SK-N-SH (cell line): ENCODE data around the gene GAS2L1. TPM values are rescaled to one million over a fixed set of nuclear protein-coding genes. Genes with fewer than 3 reads are reported as not detected.

Experiments
- CTCF ChIA-PET: fragments of 300-600, 350-600 bp; formaldehyde crosslinking; extraction: SDS; loops from one replicate; lab custom pipeline; 2021; lab: Yijun Ruan, JAX
- POLR2A ChIA-PET: fragments of 350-600 bp; sonication (Branson Sonifier 250); formaldehyde crosslinking; extraction: SDS; loops from one replicate; lab custom pipeline; 2020; ENCODE audit warnings: antibody characterized with exemption, inconsistent platforms; lab: Yijun Ruan, JAX
- DNase-seq: peaks from one replicate; pipeline ENCODE4 v3.0.0; 2012
- H2AFZ ChIP-seq: fragments of 200-600 bp; sonication (generic); 2 replicates; pipeline ENCODE4 v1.8.1; 2016; ENCODE audit warnings: antibody characterized with exemption, mild to moderate bottlenecking, low read depth
- H3F3A ChIP-seq: fragments of 200-600 bp; sonication (generic); replicated peaks from 2 replicates; pipeline ENCODE3; 2016; ENCODE audit warnings: antibody characterized with exemption, mild to moderate bottlenecking; ENCODE audit not compliant: insufficient read depth
- H3K27ac ChIP-seq, 2 experiments: fragments of 200-500 bp in 1 of 2; fragments of 200-600 bp in 1 of 2; sonication (Bioruptor generic) in 1 of 2; sonication (generic), shearing (Covaris generic) in 1 of 2; 2 replicates each; pipeline versions ENCODE4 v1.5.1 to v1.6.1; 2014 to 2016; ENCODE audit warnings: low read depth in 2 of 2, inconsistent platforms in 1 of 2, low read length in 1 of 2, mild to moderate bottlenecking in 1 of 2, mixed read lengths in 1 of 2
- H3K27me3 ChIP-seq: fragments of 200-600 bp; sonication (generic), shearing (Covaris generic); 2 replicates; pipeline ENCODE4 v1.6.1; 2016; ENCODE audit warnings: mixed run types; ENCODE audit not compliant: insufficient read depth
- H3K36me3 ChIP-seq, 2 experiments: fragments of 200-500 bp in 1 of 2; fragments of 200-600 bp in 1 of 2; sonication (Bioruptor generic) in 1 of 2; sonication (generic) in 1 of 2; replicated peaks in 1 of 2; 2 replicates each; pipeline versions ENCODE3 to v1.5.1; 2014 to 2016; ENCODE audit warnings: low read length in 1 of 2, mild to moderate bottlenecking in 1 of 2; ENCODE audit not compliant: insufficient read depth in 2 of 2, control insufficient read depth in 1 of 2
- H3K4me1 ChIP-seq, 2 experiments: fragments of 200-500 bp in 1 of 2; fragments of 200-600 bp in 1 of 2; sonication (Bioruptor generic) in 1 of 2; sonication (generic), shearing (Covaris generic) in 1 of 2; 2 replicates each; pipeline versions ENCODE4 v1.5.1 to v1.6.1; 2014 to 2016; ENCODE audit warnings: low read depth in 1 of 2, low read length in 1 of 2, mixed run types in 1 of 2; ENCODE audit not compliant: insufficient read depth in 2 of 2, control insufficient read depth in 1 of 2
- H3K4me2 ChIP-seq: fragments of 200-600 bp; sonication (generic), shearing (Covaris generic); 2 replicates; pipeline ENCODE4 v1.6.1; 2017; ENCODE audit warnings: mixed run types
- H3K4me3 ChIP-seq, 2 experiments: fragments of 200-500 bp in 1 of 2; fragments of 200-600 bp in 1 of 2; sonication (Bioruptor generic) in 1 of 2; sonication (generic), shearing (Covaris generic) in 1 of 2; 2 replicates each; pipeline versions ENCODE4 v1.5.1 to v1.8.1; 2014 to 2016; ENCODE audit warnings: low read depth in 2 of 2, inconsistent platforms in 1 of 2, low read length in 1 of 2, mild to moderate bottlenecking in 1 of 2, mixed read lengths in 1 of 2, moderate library complexity in 1 of 2
- H3K79me2 ChIP-seq: fragments of 200-600 bp; sonication (generic); 2 replicates; pipeline ENCODE4 v1.8.1; 2017; ENCODE audit warnings: mild to moderate bottlenecking; ENCODE audit not compliant: insufficient read depth
- H3K9ac ChIP-seq: fragments of 200-600 bp; sonication (generic); 2 replicates; pipeline ENCODE4 v1.6.1; 2017; ENCODE audit warnings: mixed run types
- H3K9me2 ChIP-seq: fragments of 200-600 bp; sonication (generic); 2 replicates; pipeline ENCODE4 v1.6.1; 2017; ENCODE audit warnings: mixed run types
- H3K9me3 ChIP-seq: fragments of 200-600 bp; sonication (generic); 2 replicates; pipeline ENCODE4 v1.6.1; 2017; ENCODE audit warnings: mixed run types, mild to moderate bottlenecking, moderate library complexity
- H4K20me1 ChIP-seq: fragments of 200-600 bp; sonication (generic); 2 replicates; pipeline ENCODE4 v1.6.1; 2017; ENCODE audit warnings: mild to moderate bottlenecking, mixed run types; ENCODE audit not compliant: insufficient read depth
- EP300 ChIP-seq, 2 experiments: IDR thresholded peaks; 2 replicates each; pipeline versions ENCODE4 v1.4.0 to v1.6.1; 2012; ENCODE audit warnings: borderline replicate concordance in 1 of 2, low read depth in 1 of 2, low read length in 1 of 2
- FOSL2 ChIP-seq: IDR thresholded peaks from 2 replicates; pipeline ENCODE4 v1.4.0; 2012; ENCODE audit warnings: low read depth, mild to moderate bottlenecking, moderate library complexity, borderline replicate concordance
- FOXM1 ChIP-seq: IDR thresholded peaks from 2 replicates; pipeline ENCODE4 v1.4.0; 2012; ENCODE audit warnings: low read depth, mild to moderate bottlenecking
- JUND ChIP-seq: IDR thresholded peaks from 2 replicates; pipeline ENCODE4 v1.4.0; 2012
- MEF2A ChIP-seq: IDR thresholded peaks from 2 replicates; pipeline ENCODE4 v1.4.0; 2012; ENCODE audit warnings: low read depth, borderline replicate concordance
- NFIC ChIP-seq: IDR thresholded peaks from 2 replicates; pipeline ENCODE4 v1.4.0; 2012; ENCODE audit warnings: borderline replicate concordance
- POLR2AphosphoS5 ChIP-seq: IDR thresholded peaks from 2 replicates; pipeline ENCODE4 v1.6.1; 2012; ENCODE audit warnings: low read depth, low read length
- RCOR1 ChIP-seq: fragments of 150-350 bp; IDR thresholded peaks from 2 replicates; pipeline ENCODE4 v1.6.1; 2017; ENCODE audit warnings: antibody characterized with exemption, low read length
- RXRA ChIP-seq: IDR thresholded peaks from 2 replicates; pipeline ENCODE4 v1.4.0; 2012; ENCODE audit warnings: low read depth, mild to moderate bottlenecking, borderline replicate concordance
- SIN3A ChIP-seq: IDR thresholded peaks from 2 replicates; pipeline ENCODE4 v1.6.1; 2012; ENCODE audit warnings: low read depth, mild to moderate bottlenecking, low read length, moderate library complexity, borderline replicate concordance
- TEAD4 ChIP-seq: IDR thresholded peaks from 2 replicates; pipeline ENCODE4 v1.4.0; 2012; ENCODE audit warnings: mild to moderate bottlenecking, borderline replicate concordance; ENCODE audit not compliant: insufficient read depth
- YY1 ChIP-seq: IDR thresholded peaks from 2 replicates; pipeline ENCODE4 v1.4.0; 2012; ENCODE audit warnings: low read depth, mild to moderate bottlenecking
- WGBS: methylation state at CpG from one replicate; pipeline ENCODE4 v1.1.6; 2017; ENCODE audit warnings: low lambda C conversion rate; 5-methylcytosine and 5-hydroxymethylcytosine counted together
- polyA plus RNA-seq, 3 experiments: library from polyadenylated mRNA; depleted of rRNA; stranded (reverse); fragments of >200 nt; gene quantifications; 2 replicates each; pipeline ENCODE4 v1.2.3, GENCODE V29; 2012
- TF ChIP-seq, protein P1 (sequence below): IDR thresholded peaks from 2 replicates; pipeline ENCODE4 v1.6.1; 2012; ENCODE audit warnings: mild to moderate bottlenecking, low read depth, low read length, moderate library complexity
- TF ChIP-seq, protein P2 (sequence below): fragments of 200-600 bp; sonication (generic); IDR thresholded peaks from 2 replicates; pipeline ENCODE4 v1.6.1; 2017; ENCODE audit warnings: antibody characterized with exemption, mild to moderate bottlenecking, moderate library complexity
- TF ChIP-seq, protein P3 (sequence below): IDR thresholded peaks from 2 replicates; pipeline ENCODE4 v1.4.0; 2012; ENCODE audit warnings: low read depth, borderline replicate concordance

Gene GAS2L1
- polyA plus RNA-seq, 1 of the 3 experiments (the other 2 are of a cell fraction), result 21.8 TPM

DNA sequence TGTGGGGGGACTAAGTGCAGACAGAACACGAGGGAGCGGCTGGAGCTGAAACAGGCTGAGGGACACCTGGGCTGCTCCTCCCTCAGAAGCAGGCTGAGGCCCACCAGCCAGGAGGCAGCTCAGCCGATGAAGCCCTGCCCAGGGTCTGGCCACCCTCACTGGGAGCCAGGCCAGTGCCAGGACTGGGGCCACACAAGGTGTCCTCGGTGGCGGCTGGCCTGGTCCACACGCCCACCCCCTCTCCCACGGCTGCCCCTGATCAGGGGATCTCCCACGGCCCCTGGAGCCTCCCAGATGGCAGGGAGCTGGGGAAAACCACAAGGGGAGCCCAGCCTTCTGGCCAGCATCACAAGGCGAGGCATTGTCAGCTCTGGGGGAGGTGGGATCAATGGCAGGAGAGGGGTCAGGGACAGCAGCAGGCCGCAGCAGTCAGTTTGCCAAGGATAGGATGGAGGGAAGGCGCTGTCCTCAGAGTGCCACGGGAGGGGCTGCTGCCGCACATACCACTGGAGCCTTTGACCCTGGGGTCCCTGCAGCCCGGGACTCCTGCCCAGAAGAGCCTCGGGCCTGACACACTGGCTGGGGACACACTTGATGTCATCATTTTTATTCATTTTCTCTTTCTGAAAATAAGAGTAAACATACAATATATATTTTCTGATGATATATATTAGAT, 20.8 kb downstream of the GAS2L1 start:
- H3K27me3 ChIP-seq, result no peaks in the 10 kb centered on the region
- no peaks in the 10 kb centered on the region for H3K9me2 ChIP-seq
- no peaks in the 10 kb centered on the region for H3F3A ChIP-seq
- peaks cover 0 to 44% of the 10 kb centered on the region in 2 experiments for H3K36me3 ChIP-seq
- no peaks in the 10 kb centered on the region for H3K9me3 ChIP-seq
- DNase-seq, result no peak
- no peaks in the 10 kb centered on the region for H4K20me1 ChIP-seq
- H3K4me1 ChIP-seq, result peaks cover 0 to 14% of the 10 kb centered on the region in 2 experiments; a peak in 1 of 4 replicates
- no peak overlapping the region for H3K4me3 ChIP-seq
- no peak overlapping the region for H3K9ac ChIP-seq
- TF ChIP-seq JUND (no peak), EP300 (IDR thresholded peaks at IDR 0.05; ENCODE audit: borderline replicate concordance in 1 of 2, low read depth in 1 of 2, low read length in 1 of 2) (no peak), TEAD4 (no peak), MEF2A (no peak), NFIC (no peak), RCOR1 (no peak), POLR2AphosphoS5 (no peak)
- TF ChIP-seq, protein P1, sequence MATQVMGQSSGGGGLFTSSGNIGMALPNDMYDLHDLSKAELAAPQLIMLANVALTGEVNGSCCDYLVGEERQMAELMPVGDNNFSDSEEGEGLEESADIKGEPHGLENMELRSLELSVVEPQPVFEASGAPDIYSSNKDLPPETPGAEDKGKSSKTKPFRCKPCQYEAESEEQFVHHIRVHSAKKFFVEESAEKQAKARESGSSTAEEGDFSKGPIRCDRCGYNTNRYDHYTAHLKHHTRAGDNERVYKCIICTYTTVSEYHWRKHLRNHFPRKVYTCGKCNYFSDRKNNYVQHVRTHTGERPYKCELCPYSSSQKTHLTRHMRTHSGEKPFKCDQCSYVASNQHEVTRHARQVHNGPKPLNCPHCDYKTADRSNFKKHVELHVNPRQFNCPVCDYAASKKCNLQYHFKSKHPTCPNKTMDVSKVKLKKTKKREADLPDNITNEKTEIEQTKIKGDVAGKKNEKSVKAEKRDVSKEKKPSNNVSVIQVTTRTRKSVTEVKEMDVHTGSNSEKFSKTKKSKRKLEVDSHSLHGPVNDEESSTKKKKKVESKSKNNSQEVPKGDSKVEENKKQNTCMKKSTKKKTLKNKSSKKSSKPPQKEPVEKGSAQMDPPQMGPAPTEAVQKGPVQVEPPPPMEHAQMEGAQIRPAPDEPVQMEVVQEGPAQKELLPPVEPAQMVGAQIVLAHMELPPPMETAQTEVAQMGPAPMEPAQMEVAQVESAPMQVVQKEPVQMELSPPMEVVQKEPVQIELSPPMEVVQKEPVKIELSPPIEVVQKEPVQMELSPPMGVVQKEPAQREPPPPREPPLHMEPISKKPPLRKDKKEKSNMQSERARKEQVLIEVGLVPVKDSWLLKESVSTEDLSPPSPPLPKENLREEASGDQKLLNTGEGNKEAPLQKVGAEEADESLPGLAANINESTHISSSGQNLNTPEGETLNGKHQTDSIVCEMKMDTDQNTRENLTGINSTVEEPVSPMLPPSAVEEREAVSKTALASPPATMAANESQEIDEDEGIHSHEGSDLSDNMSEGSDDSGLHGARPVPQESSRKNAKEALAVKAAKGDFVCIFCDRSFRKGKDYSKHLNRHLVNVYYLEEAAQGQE, result no peak
- TF ChIP-seq, protein P2, sequence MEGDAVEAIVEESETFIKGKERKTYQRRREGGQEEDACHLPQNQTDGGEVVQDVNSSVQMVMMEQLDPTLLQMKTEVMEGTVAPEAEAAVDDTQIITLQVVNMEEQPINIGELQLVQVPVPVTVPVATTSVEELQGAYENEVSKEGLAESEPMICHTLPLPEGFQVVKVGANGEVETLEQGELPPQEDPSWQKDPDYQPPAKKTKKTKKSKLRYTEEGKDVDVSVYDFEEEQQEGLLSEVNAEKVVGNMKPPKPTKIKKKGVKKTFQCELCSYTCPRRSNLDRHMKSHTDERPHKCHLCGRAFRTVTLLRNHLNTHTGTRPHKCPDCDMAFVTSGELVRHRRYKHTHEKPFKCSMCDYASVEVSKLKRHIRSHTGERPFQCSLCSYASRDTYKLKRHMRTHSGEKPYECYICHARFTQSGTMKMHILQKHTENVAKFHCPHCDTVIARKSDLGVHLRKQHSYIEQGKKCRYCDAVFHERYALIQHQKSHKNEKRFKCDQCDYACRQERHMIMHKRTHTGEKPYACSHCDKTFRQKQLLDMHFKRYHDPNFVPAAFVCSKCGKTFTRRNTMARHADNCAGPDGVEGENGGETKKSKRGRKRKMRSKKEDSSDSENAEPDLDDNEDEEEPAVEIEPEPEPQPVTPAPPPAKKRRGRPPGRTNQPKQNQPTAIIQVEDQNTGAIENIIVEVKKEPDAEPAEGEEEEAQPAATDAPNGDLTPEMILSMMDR, result no peak
- H2AFZ ChIP-seq, result no peak overlapping the region
- CTCF ChIA-PET, result interaction anchor here (1.0 to 5.6 kb wide), 5 partner anchors 11 to 32 kb away, joined by 3 to 35 read pairs (median 4); partner anchors contain the start of gene GAS2L1
- H3K27ac ChIP-seq, result no peak overlapping the region
- no peak overlapping the region for H3K4me2 ChIP-seq
- 91% methylated on average over 14 of the region's 15 CpGs for WGBS
- H3K79me2 ChIP-seq, result no peaks in the 10 kb centered on the region
- POLR2A ChIA-PET, result no interaction called here

DNA sequence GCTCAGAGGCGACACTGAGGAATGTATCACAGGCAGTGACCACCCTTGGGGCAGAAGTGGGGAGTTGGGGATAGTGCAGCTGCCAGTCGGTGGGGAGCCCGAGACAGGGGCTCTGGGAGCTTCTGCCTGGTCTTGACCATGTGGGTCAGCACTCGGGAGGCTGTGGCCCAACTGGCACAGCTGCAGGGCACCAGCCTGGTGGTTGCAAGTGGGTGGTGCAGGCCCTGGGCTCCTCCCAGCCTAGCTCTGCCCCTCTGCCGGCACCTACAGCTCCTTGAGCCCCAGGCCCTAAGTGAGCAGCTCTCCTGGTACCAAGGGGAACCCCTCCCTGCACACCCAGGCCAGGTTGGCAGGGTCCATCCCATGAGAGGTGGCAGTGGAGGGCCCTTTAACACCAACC, 21.6 kb downstream of the GAS2L1 start:
- no peaks in the 10 kb centered on the region for H3F3A ChIP-seq
- no peaks in the 10 kb centered on the region for H3K79me2 ChIP-seq
- no peak overlapping the region for H3K4me2 ChIP-seq
- no peak for DNase-seq
- peaks cover 0 to 46% of the 10 kb centered on the region in 2 experiments for H3K36me3 ChIP-seq
- H3K27me3 ChIP-seq, result no peaks in the 10 kb centered on the region
- H4K20me1 ChIP-seq, result no peaks in the 10 kb centered on the region
- WGBS, result 96% methylated on average over 3 of the region's 5 CpGs
- no peak overlapping the region for H2AFZ ChIP-seq
- H3K27ac ChIP-seq, result no peak overlapping the region
- no peaks in the 10 kb centered on the region for H3K9me3 ChIP-seq
- H3K9me2 ChIP-seq, result no peaks in the 10 kb centered on the region
- no peak overlapping the region for H3K4me3 ChIP-seq
- CTCF ChIA-PET, result interaction anchor here (1.0 to 5.6 kb wide), 6 partner anchors 10 to 31 kb away, joined by 3 to 35 read pairs (median 4); partner anchors contain the start of gene GAS2L1
- POLR2A ChIA-PET, result no interaction called here
- H3K9ac ChIP-seq, result no peak overlapping the region
- peaks cover 0 to 18% of the 10 kb centered on the region in 2 experiments; a peak in 1 of 4 replicates for H3K4me1 ChIP-seq
- TF ChIP-seq YY1 (no peak), SIN3A (no peak), JUND (no peak), FOSL2 (no peak), RCOR1 (no peak), TEAD4 (no peak), RXRA (no peak), FOXM1 (no peak)
- TF ChIP-seq, protein P3, sequence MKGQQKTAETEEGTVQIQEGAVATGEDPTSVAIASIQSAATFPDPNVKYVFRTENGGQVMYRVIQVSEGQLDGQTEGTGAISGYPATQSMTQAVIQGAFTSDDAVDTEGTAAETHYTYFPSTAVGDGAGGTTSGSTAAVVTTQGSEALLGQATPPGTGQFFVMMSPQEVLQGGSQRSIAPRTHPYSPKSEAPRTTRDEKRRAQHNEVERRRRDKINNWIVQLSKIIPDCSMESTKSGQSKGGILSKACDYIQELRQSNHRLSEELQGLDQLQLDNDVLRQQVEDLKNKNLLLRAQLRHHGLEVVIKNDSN, result no peak
- TF ChIP-seq, protein P2, result no peak
